DOHH2 (cell line): Measurements from ENCODE around the gene CBLN3.

Experiments
- H3F3A ChIP-seq: fragments of 200-600 bp; sonication (generic), shearing (Covaris generic); 2 replicates; pipeline ENCODE4 v1.6.0; 2016; ENCODE audit warnings: antibody characterized with exemption, mild to moderate bottlenecking; ENCODE audit not compliant: control insufficient read depth, insufficient read depth
- H3K27ac ChIP-seq: fragments of 200-600 bp; sonication (generic); 2 replicates; pipeline ENCODE4 v1.5.1; 2014; ENCODE audit warnings: low read depth, mild to moderate bottlenecking, low read length, moderate library complexity
- H3K27me3 ChIP-seq: fragments of 200-600 bp; sonication (generic); 2 replicates; pipeline ENCODE4 v1.6.1; 2014; ENCODE audit warnings: mild to moderate bottlenecking, low read length, mixed read lengths; ENCODE audit not compliant: control insufficient read depth
- H3K36me3 ChIP-seq: fragments of 200-600 bp; sonication (generic); 2 replicates; pipeline ENCODE4 v1.6.1; 2014; ENCODE audit warnings: mild to moderate bottlenecking, low read length, moderate library complexity, mixed read lengths; ENCODE audit not compliant: control insufficient read depth
- H3K4me1 ChIP-seq: fragments of 200-600 bp; sonication (generic); 2 replicates; pipeline ENCODE4 v1.6.1; 2014; ENCODE audit warnings: mild to moderate bottlenecking, low read length, mixed read lengths; ENCODE audit not compliant: control insufficient read depth
- H3K4me2 ChIP-seq: fragments of 200-600 bp; sonication (generic); 2 replicates; pipeline ENCODE4 v1.6.0; 2014; ENCODE audit warnings: mild to moderate bottlenecking, low read length, moderate library complexity
- H3K4me3 ChIP-seq: fragments of 200-600 bp; sonication (generic); 2 replicates; pipeline ENCODE4 v1.5.1; 2014; ENCODE audit warnings: mild to moderate bottlenecking, low read length, mixed read lengths
- H3K79me2 ChIP-seq: fragments of 200-600 bp; sonication (generic); 2 replicates; pipeline ENCODE4 v1.6.1; 2014; ENCODE audit warnings: mild to moderate bottlenecking, low read length, mixed read lengths; ENCODE audit not compliant: control insufficient read depth
- H3K9me2 ChIP-seq: fragments of 200-600 bp; sonication (generic); replicated peaks from 2 replicates; pipeline ENCODE4 v1.6.1; 2014; ENCODE audit warnings: mild to moderate bottlenecking, low read length, mixed read lengths; ENCODE audit not compliant: control insufficient read depth
- H3K9me3 ChIP-seq: fragments of 200-600 bp; sonication (generic); 2 replicates; pipeline ENCODE4 v1.6.1; 2014; ENCODE audit warnings: antibody characterized with exemption, low read length, mixed read lengths; ENCODE audit not compliant: control insufficient read depth, insufficient read depth
- H4K20me1 ChIP-seq: fragments of 200-600 bp; sonication (generic); 2 replicates; pipeline ENCODE4 v1.6.0; 2014; ENCODE audit warnings: low read depth, mild to moderate bottlenecking, antibody characterized with exemption, low read length, moderate library complexity; ENCODE audit not compliant: control insufficient read depth, insufficient read depth
- EZH2phosphoT487 ChIP-seq: fragments of 200-600 bp; sonication (generic); IDR thresholded peaks from 2 replicates; pipeline ENCODE4 v1.6.1; 2017; ENCODE audit warnings: borderline replicate concordance, mild to moderate bottlenecking, antibody characterized with exemption, low read length, moderate library complexity, mixed read lengths
- TF ChIP-seq, protein P1 (sequence below): fragments of 200-600 bp; sonication (generic); IDR thresholded peaks from one replicate; pipeline ENCODE4 v1.5.1; 2014; ENCODE audit warnings: antibody characterized with exemption, mild to moderate bottlenecking, low read depth, low read length; ENCODE audit not compliant: poor library complexity, severe bottlenecking

The CBLN3 gene

DNA sequence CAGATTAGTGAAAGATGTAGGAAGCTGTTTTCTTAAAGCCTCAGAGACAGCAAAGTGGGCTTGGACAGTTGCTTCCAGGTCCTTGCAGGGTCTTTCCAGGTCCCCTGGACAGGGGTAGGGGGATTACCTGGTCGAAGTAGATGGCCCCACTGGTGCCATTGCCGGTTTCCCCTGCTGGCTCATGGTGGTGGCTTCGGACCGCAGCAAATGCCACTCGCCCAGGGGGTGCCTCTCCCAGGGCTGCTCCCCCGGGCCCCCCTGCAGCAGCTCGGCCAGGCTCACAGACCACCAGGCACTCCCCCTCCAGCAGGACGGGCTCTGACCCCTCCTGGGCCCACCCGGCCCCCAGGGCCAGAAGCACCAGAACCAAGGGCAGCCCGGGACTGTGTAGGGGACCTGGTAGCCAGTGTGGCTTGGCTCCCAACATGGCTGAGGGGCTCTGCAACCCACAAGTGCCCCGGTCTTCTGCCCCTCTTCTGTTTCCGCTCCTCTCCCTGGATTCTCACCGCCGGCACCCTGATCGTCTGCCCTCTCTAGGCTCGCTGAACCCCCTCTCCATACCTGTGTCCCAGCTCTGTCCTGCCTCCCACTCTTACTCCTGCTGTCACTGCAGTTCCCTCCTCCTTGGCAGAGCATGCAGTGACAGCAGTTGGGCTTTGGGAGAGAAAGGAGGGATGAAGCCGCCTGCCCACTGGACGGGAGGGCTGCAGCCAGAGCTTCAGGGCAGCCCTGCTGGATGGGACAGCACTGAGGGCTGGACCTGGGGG is 657 bp downstream of the CBLN3 start:
- Histone ChIP-seq H3K27me3 (no peaks in the 10 kb centered on the region), H3K9me2 (no peaks in the 10 kb centered on the region), H3K4me3 (peak overlapping the region; percentile 94), H3K4me1 (peaks cover 50% of the 10 kb centered on the region), H3K79me2 (peaks cover 29% of the 10 kb centered on the region), H3F3A (no peaks in the 10 kb centered on the region), H3K36me3 (peaks cover 28% of the 10 kb centered on the region), H4K20me1 (peaks cover 6% of the 10 kb centered on the region; the same call in 1 of the 2 replicates), H3K9me3 (no peaks in the 10 kb centered on the region), H3K4me2 (peak overlapping the region; percentile 94), H3K27ac (no peak overlapping the region)
- TF ChIP-seq, protein P1, sequence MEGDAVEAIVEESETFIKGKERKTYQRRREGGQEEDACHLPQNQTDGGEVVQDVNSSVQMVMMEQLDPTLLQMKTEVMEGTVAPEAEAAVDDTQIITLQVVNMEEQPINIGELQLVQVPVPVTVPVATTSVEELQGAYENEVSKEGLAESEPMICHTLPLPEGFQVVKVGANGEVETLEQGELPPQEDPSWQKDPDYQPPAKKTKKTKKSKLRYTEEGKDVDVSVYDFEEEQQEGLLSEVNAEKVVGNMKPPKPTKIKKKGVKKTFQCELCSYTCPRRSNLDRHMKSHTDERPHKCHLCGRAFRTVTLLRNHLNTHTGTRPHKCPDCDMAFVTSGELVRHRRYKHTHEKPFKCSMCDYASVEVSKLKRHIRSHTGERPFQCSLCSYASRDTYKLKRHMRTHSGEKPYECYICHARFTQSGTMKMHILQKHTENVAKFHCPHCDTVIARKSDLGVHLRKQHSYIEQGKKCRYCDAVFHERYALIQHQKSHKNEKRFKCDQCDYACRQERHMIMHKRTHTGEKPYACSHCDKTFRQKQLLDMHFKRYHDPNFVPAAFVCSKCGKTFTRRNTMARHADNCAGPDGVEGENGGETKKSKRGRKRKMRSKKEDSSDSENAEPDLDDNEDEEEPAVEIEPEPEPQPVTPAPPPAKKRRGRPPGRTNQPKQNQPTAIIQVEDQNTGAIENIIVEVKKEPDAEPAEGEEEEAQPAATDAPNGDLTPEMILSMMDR: no peak
- no peak for TF ChIP-seq EZH2phosphoT487

GRCh38 chr14:24427537-24428508 is 1.6 kb downstream of the CBLN3 start:
- Histone ChIP-seq H3K9me2 (no peaks in the 10 kb centered on the region), H3K4me2 (no peak overlapping the region), H3K27me3 (no peaks in the 10 kb centered on the region), H3K4me3 (no peak overlapping the region), H3K9me3 (no peaks in the 10 kb centered on the region), H4K20me1 (peaks cover 6% of the 10 kb centered on the region; the same call in 1 of the 2 replicates), H3F3A (no peaks in the 10 kb centered on the region), H3K36me3 (peaks cover 18% of the 10 kb centered on the region), H3K79me2 (peaks cover 28% of the 10 kb centered on the region), H3K27ac (no peak overlapping the region), H3K4me1 (peaks cover 50% of the 10 kb centered on the region)
- TF ChIP-seq, protein P1: no peak
- TF ChIP-seq EZH2phosphoT487: no peak

DNA sequence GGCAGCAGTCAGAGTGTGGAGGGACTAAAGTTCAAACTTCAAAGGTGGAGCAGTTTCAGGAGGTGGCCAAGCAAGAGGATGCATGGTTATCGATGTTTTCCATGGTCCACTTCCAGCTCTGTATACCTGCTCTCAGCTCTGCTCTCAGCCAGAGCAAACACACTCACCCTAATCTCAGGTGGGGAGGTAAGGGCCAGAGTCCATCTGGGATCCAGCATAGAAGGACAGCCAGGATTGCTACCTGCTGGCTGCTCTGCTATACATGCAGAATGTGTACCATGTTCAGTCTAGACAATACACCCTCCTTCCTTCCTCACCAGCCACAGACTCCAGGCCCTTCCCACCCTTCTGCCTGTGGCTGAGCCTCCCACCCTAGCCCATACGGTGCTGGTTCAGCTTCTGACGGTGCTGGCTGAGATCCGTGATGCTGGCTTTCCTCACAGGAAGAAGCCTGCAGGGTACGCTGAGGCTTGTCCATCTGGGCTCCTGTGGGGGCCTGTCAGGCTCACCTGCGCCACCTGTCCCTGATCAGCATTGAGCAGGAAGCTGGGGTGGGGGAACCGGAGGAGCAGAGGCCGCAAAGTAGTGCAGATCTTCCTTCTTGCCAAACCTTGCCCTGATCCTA is 2.4 kb downstream of the CBLN3 start:
- H4K20me1 ChIP-seq: peaks cover 3% of the 10 kb centered on the region; the same call in 1 of the 2 replicates
- no peaks in the 10 kb centered on the region for H3F3A ChIP-seq
- H3K9me2 ChIP-seq: no peaks in the 10 kb centered on the region
- no peak overlapping the region for H3K4me2 ChIP-seq
- no peaks in the 10 kb centered on the region for H3K27me3 ChIP-seq
- TF ChIP-seq EZH2phosphoT487: no peak
- TF ChIP-seq, protein P1: no peak
- H3K79me2 ChIP-seq: peaks cover 20% of the 10 kb centered on the region
- no peak overlapping the region for H3K27ac ChIP-seq
- H3K4me1 ChIP-seq: peaks cover 55% of the 10 kb centered on the region
- H3K9me3 ChIP-seq: no peaks in the 10 kb centered on the region
- no peak overlapping the region for H3K4me3 ChIP-seq
- H3K36me3 ChIP-seq: peaks cover 10% of the 10 kb centered on the region
